Ramos (cell line): ENCODE measurements around the gene DBI.
"Not testable (repeated sequence)": the region's sequence is repeated elsewhere in the genome, so short reads cannot be mapped to it uniquely, and the experiment has no call there.

Experiments used
- in situ Hi-C: fragments of 300-500 bp; cut with MboI; formaldehyde crosslinking; loops from one replicate; pipeline ENCODE4 v1.14.3; 2022; ENCODE audit warnings: low sequenced_read_pairs; ENCODE audit not compliant: unreplicated experiment

DBI gene

DNA sequence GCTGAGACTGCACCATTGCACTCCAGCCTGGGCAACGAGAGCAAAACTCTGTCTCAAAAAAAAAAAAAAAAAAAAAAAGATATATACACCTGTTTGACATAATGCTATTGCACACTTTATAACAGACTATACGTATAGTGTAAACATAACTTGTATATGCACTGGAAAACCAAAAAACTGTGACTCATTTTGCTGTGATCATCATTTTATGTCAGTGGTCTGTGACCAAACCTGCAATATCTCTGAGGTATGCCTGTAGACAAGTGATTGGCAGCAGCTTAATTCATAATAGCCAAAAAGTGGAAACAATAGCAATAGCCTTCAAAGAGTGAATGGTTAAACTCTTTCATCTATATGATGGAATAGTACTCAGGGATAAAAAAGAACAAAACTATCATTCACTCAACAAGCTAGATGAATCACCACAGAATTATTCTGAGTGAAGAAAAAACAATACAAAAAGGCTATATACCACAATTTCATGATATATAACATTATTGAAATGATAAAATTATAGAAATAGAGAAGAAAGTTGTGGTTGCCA is 6.3 kb upstream of the DBI start:
- in situ Hi-C loops, result no loop called here

DNA sequence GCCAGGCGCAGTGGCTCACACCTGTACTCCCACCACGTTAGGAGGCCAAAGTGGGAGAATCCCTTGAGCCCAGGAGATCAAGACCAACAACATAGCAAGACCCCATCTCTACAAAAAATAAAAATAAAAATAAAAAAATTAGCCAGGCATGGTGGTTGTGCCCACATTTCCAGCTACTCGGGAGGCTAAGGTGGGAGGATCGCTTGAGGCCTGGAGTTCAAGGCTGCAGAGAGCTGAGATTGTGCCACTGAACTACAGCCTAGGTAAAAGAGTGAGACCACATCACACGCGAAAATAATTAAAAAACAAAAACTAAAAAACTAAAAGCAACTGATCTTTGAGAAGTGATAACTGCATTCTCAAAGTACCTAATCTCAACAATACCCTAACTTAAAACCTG is 2.0 kb upstream of the DBI start:
- in situ Hi-C loops, result no loop called here

DNA sequence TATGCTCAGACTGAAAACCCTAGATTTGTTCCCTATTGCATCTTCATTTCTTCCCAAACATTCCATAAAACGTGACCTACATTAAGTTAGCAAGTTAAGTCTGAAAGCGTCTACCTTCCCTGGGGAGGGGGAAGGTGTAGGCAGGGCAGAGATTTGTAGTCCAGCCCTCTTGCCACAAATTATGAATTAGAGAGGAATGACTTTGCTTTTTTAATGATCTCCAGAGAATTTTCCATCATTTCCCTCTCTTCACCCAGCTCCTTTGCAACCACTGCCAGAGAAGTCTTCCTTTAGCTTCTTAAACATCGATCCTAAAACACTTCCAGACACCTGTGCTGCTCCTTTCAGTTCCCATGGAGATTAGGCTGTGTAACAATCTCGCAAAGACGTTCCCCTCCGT is 1.3 kb upstream of the DBI start:
- in situ Hi-C loops, result no loop called here

DNA sequence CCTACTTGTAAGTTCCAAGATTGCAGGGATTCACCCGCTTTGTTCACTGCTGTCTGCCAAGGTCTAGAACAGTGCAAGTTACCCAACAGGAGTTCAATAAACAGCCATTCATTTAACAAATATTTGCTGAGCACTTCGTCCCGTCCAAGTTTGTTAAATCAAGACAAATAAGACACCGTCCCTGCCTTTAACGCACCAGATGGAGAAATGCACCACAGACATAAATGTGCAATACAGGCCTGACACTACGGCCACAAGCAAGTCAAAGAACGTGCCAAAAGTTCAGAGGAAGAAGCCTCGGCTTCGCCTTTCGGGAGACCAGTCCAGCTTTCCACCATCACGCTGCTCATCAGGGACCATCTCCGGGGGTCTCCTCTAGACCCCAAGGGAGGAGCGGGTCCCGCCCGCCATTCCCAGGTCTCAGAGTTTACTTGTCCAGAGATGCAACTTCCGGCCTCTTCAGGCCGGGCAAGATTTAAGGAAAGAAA is 572 bp upstream of the DBI start:
- in situ Hi-C loops, result no loop called here

DNA sequence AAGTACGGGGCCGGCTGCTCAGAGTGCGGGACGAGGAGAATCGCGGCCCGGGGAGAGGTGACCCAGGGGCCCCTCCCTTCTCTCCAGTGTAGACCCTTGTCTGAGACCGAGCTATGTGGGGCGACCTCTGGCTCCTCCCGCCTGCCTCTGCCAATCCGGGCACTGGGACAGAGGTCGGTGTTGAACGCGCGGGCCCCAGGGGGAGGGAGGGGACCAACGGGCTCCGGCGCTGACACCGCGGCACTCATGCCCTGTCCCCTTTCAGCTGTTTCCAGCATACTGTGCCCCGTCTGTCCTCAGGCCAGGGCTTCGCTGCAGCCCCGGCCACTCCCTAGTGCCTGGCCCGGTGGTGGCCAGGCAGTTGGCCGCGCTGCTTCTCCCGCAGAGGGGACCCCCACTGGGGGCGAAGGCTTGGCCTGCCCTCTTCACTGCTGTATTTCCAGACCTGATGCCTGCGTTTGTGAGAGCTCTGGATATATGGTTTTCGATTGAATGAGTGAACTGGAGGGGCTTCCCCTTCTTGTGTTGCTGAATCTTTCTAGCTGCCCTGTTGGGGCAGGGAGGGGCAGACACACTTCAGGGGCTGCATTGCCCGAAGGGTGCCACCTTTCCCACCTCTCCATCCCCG is 809 bp downstream of the DBI start:
- in situ Hi-C loops, result no loop called here

DNA sequence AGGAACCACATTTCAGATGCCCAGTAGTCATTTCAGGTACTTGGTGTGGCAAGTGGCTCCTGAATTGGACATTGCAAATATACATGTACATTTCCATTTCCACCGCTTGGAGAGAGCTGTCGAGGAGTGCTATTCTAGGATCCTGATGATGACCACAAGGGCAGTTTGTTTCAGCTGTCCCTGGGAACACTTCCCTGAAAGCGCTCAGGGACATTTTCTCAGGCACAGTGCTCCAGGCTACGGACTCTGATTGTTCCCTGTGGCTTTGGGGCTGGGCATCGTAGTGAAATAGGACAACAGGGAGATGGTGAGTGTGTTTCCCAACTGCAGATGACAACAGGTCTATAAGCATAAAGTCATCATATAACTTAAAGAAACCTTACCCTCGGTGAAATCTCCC is 3.1 kb downstream of the DBI start:
- in situ Hi-C loops, result no loop called here

DNA sequence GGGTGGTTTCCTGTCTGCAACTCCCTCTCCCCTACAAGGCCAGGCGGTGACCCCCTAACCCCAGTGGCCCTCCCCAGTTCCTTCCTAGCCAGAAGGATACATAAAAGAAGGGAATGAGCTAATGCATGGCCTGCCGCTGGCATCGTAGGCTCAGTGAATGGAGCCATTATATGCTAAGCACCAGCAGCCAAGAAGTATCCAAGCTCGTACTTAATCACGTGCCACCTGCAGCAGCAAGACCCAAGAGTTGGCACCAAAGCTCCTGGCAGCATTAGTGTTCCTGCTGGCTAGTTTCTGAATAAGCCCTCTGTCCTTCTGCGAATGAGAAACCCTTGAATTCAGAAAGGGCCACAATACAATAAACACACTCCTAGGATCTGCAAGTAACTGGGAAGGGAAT is 4.3 kb downstream of the DBI start:
- in situ Hi-C loops, result no loop called here

DNA sequence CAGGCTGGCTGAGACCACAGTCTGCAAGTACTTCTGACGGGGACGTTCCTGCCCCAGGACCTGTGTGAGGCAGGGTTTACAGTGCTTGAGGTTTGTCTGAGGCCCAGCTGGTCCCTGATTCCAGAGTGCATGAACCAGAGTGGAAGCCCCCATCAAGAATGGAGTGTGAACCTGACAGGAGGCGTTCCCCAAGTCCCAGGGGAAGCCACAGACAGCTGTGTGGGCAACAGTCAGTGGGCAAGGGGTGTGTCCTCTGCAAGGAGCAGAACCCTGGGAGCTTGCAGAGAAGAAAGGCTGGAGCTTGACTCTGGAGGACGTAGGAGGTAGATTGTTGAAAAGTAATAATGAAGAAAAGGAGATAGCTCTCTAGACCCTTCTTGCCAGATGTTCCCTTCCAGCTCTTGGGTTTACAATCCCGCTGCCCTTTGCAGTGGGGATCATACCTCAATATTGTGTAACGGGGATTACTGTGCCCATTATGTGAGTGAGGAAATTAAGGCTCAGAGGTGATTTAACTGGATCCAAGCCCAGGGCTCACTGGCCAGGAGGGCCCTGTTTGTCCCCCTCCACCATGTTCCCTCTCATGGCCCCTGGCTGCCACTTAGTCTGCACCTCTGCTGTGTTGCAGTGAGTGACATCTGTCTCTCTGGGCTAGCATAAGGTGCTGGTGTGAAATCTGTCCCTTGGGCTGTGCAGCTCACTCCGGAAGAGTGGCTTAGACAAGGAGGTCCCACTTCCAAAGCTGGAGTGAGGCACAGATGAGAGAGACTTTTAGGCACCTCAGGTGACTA is 6.2 kb downstream of the DBI start:
- in situ Hi-C loops, result no loop called here

DNA sequence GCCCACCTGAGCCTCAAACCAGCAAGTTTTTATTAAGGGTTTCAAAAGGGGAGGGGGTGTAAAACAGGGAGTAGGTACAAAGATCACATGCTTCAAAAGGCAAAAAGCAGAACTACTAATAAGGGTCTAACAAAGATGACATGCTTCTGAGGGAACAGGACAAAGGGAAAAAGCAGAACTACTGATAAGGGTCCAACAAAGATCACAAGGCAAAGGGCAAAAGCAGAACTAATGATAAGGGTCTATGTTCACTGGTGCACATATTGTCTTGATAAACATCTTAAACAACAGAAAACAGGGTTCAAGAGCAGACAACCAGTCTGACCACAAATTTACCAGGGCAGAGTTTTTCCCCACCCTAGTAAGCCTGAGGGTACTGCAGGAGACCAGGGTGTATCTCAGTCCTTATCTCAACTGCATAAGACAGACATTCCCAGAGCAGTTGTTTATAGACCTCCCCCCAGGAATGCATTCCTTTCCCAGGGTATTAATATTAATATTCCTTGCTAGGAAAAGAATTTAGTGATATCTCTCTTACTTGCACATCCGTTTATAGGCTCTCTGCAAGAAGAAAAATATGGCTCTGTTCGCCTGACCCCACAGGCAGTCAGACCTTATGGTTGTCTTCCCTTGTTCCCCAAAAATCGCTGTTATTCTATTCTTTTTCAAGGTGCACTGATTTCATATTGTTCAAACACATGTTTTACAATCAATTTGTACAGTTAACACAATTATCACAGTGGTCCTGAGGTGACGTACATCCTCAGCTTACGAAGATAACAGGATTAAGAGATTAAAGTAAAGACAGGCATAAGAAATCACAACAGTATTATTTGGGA is 7.3 kb downstream of the DBI start:
- in situ Hi-C loops, result not testable (repeated sequence)

DNA sequence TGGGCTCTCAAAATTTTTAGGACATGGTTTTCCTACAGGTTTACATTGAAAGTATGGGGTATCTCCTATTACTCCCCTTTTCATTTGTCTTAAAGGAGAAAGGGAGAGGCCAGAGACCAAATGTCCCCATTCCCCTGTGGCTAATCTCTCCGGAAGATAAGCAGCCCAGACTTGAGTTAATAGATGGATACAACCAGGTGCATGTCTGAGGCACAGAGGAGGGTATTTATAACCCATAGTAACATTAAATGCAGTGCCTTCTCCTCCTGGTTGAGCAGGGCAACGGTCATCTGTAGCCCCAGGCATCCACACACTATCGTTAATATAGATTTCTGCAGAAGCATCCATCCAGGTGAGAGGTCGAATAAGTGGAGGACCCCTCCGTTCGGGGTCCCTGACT is 9.6 kb downstream of the DBI start:
- in situ Hi-C loops, result not testable (repeated sequence)

DNA sequence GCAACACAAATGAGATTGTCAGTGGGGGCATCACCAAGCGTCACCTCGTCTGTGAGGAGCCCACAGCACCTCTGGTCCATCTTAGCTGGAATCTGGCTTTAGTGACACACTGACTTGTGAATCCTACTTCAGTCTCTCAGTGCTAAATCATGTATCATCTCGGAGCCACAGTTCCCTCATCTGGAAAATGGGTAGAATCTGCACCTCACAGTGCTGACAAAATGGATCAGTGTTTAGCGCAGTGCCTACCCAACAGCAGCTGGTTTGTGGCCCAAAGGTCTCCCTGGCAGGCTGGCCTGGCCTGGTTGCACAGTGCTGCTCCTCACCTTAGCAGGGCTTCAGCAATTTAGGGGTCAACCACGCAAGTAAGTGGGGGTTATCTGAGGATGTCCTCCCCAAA is 10.0 kb downstream of the DBI start:
- in situ Hi-C loops, result no loop called here

DNA sequence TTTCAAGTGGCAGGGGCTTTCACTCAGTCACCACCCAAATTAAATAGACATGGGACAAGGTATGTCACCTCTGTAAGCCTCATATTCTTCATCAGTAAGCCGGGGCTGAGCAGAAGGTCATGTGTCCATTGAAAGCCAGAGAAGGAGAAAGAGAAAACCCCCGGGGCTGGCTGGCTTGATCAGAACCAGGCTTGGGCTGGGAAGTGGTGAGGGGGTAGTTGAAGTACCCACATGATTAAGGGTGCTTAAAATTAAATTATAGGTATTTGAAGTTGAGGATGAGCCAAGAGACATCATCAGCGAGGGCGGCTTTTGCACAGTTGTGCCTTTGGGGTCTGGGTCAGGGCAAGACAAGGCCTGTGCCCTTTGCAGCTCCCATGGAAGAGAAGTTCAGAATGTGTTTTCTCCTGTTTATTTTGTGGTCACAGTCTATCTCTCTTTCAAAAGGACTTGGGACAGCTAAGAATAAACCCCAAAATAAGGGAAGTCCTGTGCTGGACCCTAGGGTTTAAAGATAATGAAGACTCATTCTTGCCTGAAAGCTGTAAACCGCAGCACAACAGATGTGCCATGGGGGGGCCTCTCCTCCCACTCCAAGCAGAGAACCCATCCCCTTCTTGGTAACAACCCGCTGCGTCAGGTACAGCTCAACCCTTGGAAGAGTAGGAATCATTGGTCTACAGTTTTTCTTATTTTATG is 10.7 kb downstream of the DBI start:
- in situ Hi-C loops, result no loop called here

DNA sequence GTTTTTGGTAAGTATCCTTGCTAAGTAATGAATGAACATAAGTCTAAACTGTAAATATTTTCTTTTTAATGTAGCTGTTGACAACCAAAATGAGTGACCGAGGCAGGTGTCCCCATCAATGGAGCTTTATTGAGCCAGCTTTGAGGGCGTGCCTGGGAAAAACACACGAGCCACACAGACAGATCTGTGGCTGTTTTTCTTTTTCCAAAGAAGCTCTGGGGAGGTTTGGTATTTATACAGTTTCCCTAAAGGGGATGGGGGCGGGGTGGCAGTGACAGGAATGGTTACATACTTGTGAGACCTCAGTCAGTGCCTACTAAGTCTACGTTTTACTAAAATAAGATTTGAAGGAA is 11.2 kb downstream of the DBI start:
- in situ Hi-C loops, result no loop called here

DNA sequence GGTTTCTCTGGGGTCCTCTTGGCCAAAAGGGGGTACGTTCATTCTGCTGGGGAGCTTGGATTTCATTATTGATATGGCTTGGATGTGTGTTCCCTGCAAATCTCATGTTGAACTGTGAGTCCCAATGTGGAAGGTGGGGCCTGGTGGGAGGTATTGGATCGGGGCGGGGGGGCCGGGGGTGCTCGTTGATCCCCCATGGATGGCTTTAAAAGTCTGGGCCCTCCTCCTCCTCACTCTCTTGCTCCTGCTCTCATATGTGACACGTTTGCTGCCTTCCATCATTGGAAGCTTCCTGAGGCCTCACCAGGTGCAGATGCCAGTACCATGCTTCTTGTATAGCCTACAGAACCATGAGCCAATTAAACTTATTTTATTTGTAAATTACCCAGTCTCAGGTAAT is 11.8 kb downstream of the DBI start:
- in situ Hi-C loops, result no loop called here

DNA sequence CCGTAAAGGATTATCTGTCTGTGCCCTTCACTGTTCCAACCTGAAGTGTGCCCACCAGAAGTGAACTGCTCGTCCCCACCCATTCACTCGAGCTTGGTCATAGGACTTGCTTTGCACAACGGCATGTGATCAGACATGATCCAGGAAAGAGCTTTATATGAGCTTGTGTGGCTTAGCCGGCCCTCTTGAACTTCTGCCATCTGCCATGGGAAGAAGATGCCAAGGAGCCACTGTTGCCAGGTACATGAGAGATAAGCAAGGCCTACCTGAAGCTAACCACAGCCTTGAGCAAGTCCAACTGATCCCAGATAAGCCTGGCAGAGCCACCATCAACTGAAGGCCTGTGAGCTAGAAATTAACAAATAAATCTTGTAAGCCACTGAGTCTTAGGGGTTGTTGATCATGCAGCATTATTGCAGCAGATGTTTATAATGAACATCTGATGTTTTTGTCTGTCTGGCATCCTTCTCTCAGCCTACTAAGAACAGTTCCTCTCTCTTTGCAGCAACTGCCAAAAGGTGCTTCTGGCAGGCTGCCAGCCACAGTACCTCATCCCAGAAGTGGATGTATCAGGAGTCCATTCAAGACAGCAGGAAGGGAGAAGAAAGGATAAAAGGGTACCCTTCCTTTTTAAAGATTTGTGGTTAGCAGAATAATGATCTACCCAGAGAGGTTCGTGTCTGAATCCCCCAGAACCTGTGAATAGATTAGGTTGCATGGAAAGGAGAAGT is 16.8 kb downstream of the DBI start:
- in situ Hi-C loops, result no loop called here

DNA sequence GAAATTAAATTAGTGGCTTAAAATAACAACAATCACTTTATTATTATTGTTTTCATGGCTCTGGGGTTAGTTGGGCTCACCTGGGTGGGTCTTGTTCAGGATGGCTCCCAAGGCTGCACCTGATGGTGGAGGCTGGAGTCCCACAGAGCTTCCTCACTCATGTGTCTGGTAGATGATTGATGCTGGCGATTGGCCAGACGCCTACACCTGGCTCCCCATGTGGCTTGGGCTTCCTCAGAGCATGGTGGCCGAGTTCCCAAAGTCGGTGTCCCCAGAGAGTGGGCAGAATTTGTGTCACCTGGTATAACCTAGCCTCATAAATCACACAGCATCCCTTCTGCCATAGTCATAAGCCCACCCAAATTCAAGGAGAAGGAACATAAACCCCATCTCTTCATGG is 18.2 kb downstream of the DBI start:
- in situ Hi-C loops, result no loop called here

DNA sequence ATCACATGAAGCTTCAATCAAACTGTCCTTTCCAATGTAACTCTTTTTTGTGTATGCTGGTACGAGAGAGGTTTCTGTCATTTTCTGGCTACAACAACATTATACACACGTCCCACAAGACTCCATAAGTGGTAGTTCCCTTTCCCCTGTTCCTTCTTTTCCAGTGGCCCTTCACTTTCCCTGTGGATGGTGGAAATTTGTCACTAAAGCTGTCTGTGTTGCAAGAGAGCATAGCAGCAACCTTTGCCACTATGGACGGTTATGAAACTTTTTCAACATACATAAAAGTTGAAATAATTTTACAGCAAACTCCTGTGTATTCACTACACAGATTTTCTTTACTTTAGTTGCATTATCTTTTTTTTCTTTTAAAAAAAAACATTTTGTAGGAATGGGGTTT is 18.7 kb downstream of the DBI start:
- in situ Hi-C loops, result no loop called here

DNA sequence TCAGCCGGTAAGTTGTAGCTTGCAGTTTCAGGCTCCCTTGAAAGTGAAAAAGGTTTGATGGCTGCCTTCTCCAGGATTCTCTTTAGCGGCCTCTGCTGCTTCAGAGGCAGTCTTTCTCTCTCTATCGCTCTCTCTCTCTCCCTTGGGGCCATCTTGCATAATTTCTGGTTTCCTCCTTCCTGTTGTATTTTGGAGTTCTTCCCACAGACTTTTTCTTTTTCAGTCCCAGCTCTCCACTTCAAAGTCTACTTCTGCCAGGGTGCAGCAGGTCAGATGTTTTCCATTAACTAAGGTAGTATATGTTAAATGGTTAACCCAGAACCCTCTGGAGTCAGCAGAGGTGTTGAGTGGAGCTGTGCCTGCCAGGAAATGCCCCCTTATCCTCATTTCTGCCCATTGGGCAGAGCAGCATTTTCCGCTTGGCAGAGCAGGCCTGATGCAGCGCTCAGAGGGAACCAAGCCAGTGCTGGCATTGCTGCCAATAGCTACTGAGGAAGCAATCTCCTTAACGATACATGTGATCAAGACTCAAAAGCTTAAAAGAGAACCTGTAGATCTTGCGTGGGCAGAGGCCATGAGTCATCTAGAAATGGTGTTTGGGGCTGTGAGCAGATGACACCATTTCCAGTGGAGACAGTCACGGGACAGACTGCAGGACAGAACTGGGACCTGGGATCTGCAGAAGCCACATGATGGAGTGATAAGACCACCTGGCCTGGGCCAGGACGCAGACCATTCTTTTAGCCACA is 20.8 kb downstream of the DBI start:
- in situ Hi-C loops, result no loop called here
